HepG2 (cell line): ENCODE data around the gene TMEM219. TPM values are rescaled to one million over a fixed set of nuclear protein-coding genes. Genes with fewer than 3 reads are reported as not detected.

Experiments used
- ATAC-seq: fragments of 200-7000 bp; cut with Tn5 transposase; 3 replicates; pipeline ENCODE4 v1.9.1; 2020; ENCODE audit warnings: mild to moderate bottlenecking, moderate library complexity
- BruUV-seq: library from RNA; stranded (reverse); fragments of 400-500 nt; replicated peaks from 2 replicates; lab custom pipeline; 2021; lab: Mats Ljungman, UMichigan
- CTCF ChIA-PET: fragments of 300-600 bp; formaldehyde crosslinking; extraction: SDS; loops from one replicate; lab custom pipeline; 2021; ENCODE audit warnings: low total read pairs, inconsistent platforms, low intra/inter-chr PET ratio; lab: Yijun Ruan, JAX
- POLR2A ChIA-PET: fragments of 350-600 bp; sonication (Branson Sonifier 250); formaldehyde crosslinking; loops from one replicate; lab custom pipeline; 2020; ENCODE audit warnings: antibody characterized with exemption, inconsistent platforms; lab: Yijun Ruan, JAX
- DNase-seq: peaks from one replicate; pipeline ENCODE4 v3.0.0-alpha.2; 2015; ENCODE audit warnings: low spot score
- FAIRE-seq: peaks from 3 replicates; lab custom pipeline; 2011; peaks lifted over from hg19 to GRCh38; lab: Jason Lieb, UNC
- H2AFZ ChIP-seq: one replicate; pipeline ENCODE4 v1.6.1; 2011; ENCODE audit warnings: low read length, inconsistent platforms
- H3K27ac ChIP-seq: fragments of 300-600 bp; 3 replicates; pipeline ENCODE4 v1.8.0; 2011; ENCODE audit warnings: mixed run types, mild to moderate bottlenecking, mixed read lengths, low read length, inconsistent platforms; ENCODE audit not compliant: insufficient read depth; ENCODE audit errors: extremely low read length
- H3K27me3 ChIP-seq, 2 experiments: fragments of 200-600 bp in 1 of 2; 2 replicates in 1 of 2; 3 replicates in 1 of 2; pipeline versions ENCODE4 v1.6.0 to v1.8.0; 2011; ENCODE audit warnings: low read length in 2 of 2, mild to moderate bottlenecking in 2 of 2, moderate library complexity in 2 of 2, inconsistent platforms in 1 of 2; ENCODE audit not compliant: insufficient read depth in 2 of 2, control insufficient read depth in 1 of 2
- H3K36me3 ChIP-seq, 2 experiments: fragments of 200-600 bp in 1 of 2; replicated peaks in 1 of 2; 2 replicates in 1 of 2; 3 replicates in 1 of 2; pipeline versions ENCODE4 v1.5.1 to v1.8.0; 2011; ENCODE audit warnings: low read length in 2 of 2, inconsistent platforms in 1 of 2; ENCODE audit not compliant: insufficient read depth in 2 of 2, control insufficient read depth in 1 of 2
- H3K4me1 ChIP-seq: 2 replicates; pipeline ENCODE4 v1.5.1; 2012; ENCODE audit warnings: low read length, inconsistent platforms; ENCODE audit not compliant: insufficient read depth
- H3K4me2 ChIP-seq: 2 replicates; pipeline ENCODE4 v1.6.0; 2011; ENCODE audit warnings: low read depth, low read length, inconsistent platforms
- H3K4me3 ChIP-seq, 3 experiments: fragments of 200-600 bp in 1 of 3; sonication (generic), shearing (Covaris generic) in 1 of 3; replicated peaks in 1 of 3; 2 replicates each; pipeline ENCODE4 v1.5.1; 2011 to 2016; ENCODE audit warnings: low read length in 3 of 3, inconsistent platforms in 2 of 3, low read depth in 2 of 3, mild to moderate bottlenecking in 2 of 3, control low read depth in 1 of 3, mixed read lengths in 1 of 3; ENCODE audit not compliant: insufficient read depth in 1 of 3
- H3K79me2 ChIP-seq: one replicate; pipeline ENCODE4 v1.6.1; 2011; ENCODE audit warnings: low read length, inconsistent platforms; ENCODE audit not compliant: insufficient read depth
- H3K9ac ChIP-seq: 2 replicates; pipeline ENCODE4 v1.6.0; 2011; ENCODE audit warnings: mild to moderate bottlenecking, low read depth, low read length, inconsistent platforms; ENCODE audit not compliant: insufficient read depth
- H3K9me3 ChIP-seq: 2 replicates; pipeline ENCODE4 v1.5.1; 2012; ENCODE audit warnings: mild to moderate bottlenecking, low read length
- H4K20me1 ChIP-seq: 2 replicates; pipeline ENCODE4 v1.6.0; 2011; ENCODE audit warnings: inconsistent platforms, mild to moderate bottlenecking, low read length, moderate library complexity; ENCODE audit not compliant: insufficient read depth
- CC2D1A ChIP-seq: sonication (generic); formaldehyde crosslinking; IDR thresholded peaks from 2 replicates; pipeline ENCODE4 v1.8.1; 2023; ENCODE audit warnings: mild to moderate bottlenecking, missing genetic modification reagents
- CHD2 ChIP-seq: IDR thresholded peaks from 2 replicates; pipeline ENCODE4 v1.6.1; 2011; ENCODE audit warnings: low read depth, low read length, improper control_type of control experiment
- PHF20 ChIP-seq: sonication (generic); formaldehyde crosslinking; IDR thresholded peaks from 2 replicates; pipeline ENCODE4 v1.5.0; 2020; ENCODE audit warnings: mild to moderate bottlenecking, missing genetic modification reagents
- SCMH1 ChIP-seq: sonication (generic); formaldehyde crosslinking; IDR thresholded peaks from 2 replicates; pipeline ENCODE4 v1.9.0; 2021; ENCODE audit warnings: missing genetic modification reagents, mild to moderate bottlenecking, borderline replicate concordance
- SRY ChIP-seq: sonication (generic); formaldehyde crosslinking; IDR thresholded peaks from 2 replicates; pipeline ENCODE4 v1.8.0; 2022; ENCODE audit warnings: mild to moderate bottlenecking, missing genetic modification reagents
- THAP11 ChIP-seq: IDR thresholded peaks from 2 replicates; pipeline ENCODE4 v1.6.1; 2016; ENCODE audit warnings: missing biosample characterization, missing genetic modification reagents
- TRIM24 ChIP-seq: sonication (generic); formaldehyde crosslinking; IDR thresholded peaks from 2 replicates; pipeline ENCODE4 v1.8.0; 2022; ENCODE audit warnings: mild to moderate bottlenecking, missing genetic modification reagents
- ZMYM4 ChIP-seq: sonication (generic); formaldehyde crosslinking; IDR thresholded peaks from 2 replicates; pipeline ENCODE4 v1.8.1; 2023; ENCODE audit warnings: mild to moderate bottlenecking, missing genetic modification reagents
- ZNF234 ChIP-seq: sonication (generic); formaldehyde crosslinking; conservative IDR thresholded peaks from 2 replicates; pipeline ENCODE4 v1.5.1; 2020; ENCODE audit warnings: mild to moderate bottlenecking, missing genetic modification reagents
- ZNF350 ChIP-seq: sonication (generic); formaldehyde crosslinking; IDR thresholded peaks from 2 replicates; pipeline ENCODE4 v1.4.0; 2020; ENCODE audit warnings: mild to moderate bottlenecking, low read depth, missing genetic modification reagents, borderline replicate concordance
- ZNF557 ChIP-seq: sonication (generic); formaldehyde crosslinking; IDR thresholded peaks from 2 replicates; pipeline ENCODE4 v1.4.0; 2020; ENCODE audit warnings: missing genetic modification reagents
- ZNF672 ChIP-seq: sonication (generic); formaldehyde crosslinking; IDR thresholded peaks from 2 replicates; pipeline ENCODE4 v1.8.1; 2022; ENCODE audit warnings: missing genetic modification reagents
- ZNF782 ChIP-seq: sonication (generic); formaldehyde crosslinking; IDR thresholded peaks from 2 replicates; pipeline ENCODE4 v1.4.0; 2020; ENCODE audit warnings: missing genetic modification reagents, mild to moderate bottlenecking, borderline replicate concordance
- WGBS: methylation state at CpG from one replicate; pipeline ENCODE4 v1.1.6; 2017; ENCODE audit warnings: low lambda C conversion rate; 5-methylcytosine and 5-hydroxymethylcytosine counted together
- in situ Hi-C: cut with HindIII; loops from 2 replicates; pipeline ENCODE4 v1.10.0; 2017; ENCODE audit warnings: low pct_unique_long_range_greater_than_20kb; ENCODE audit not compliant: extremely low pct_ligation_motif_present
- intact Hi-C: fragments of 100-400 bp; cut with micrococcal nuclease; formaldehyde crosslinking; loops from one replicate; pipeline ENCODE4 v1.10.0; 2022; ENCODE audit not compliant: unreplicated experiment
- polyA plus RNA-seq, 8 experiments: library from polyadenylated mRNA; depleted of rRNA in 3 of 8; stranded (reverse) in 7 of 8; unstranded in 1 of 8; fragments of >200 nt; fragmentation: Illumina TruSeq in 4 of 8; extraction: Trizol in 4 of 8; gene quantifications; 2 replicates each; pipeline versions ENCODE4 v1.2.1 to v1.2.3, GENCODE V29; 2011 to 2016; ENCODE audit warnings: low read depth in 4 of 8, missing spikeins in 1 of 8, mixed read lengths in 1 of 8; ENCODE audit not compliant: insufficient read depth in 1 of 8
- total RNA-seq, 5 experiments: library from RNA; depleted of rRNA; stranded (reverse); fragments of >200 nt; fragmentation: Illumina TruSeq; extraction: Trizol; gene quantifications; 2 replicates each; pipeline ENCODE4 v1.2.3, GENCODE V29; 2016; ENCODE audit warnings: low read depth in 1 of 5
- TF ChIP-seq, protein P1 (sequence below): sonication (generic); formaldehyde crosslinking; IDR thresholded peaks from 2 replicates; pipeline ENCODE4 v1.4.0; 2020; ENCODE audit warnings: missing genetic modification reagents
- TF ChIP-seq, protein P2 (sequence below): sonication (generic); formaldehyde crosslinking; IDR thresholded peaks from 2 replicates; pipeline ENCODE4 v1.4.0; 2020; ENCODE audit warnings: missing genetic modification reagents
- TF ChIP-seq, protein P3 (sequence below): sonication (generic); formaldehyde crosslinking; IDR thresholded peaks from 2 replicates; pipeline ENCODE4 v1.4.0; 2020; ENCODE audit warnings: mild to moderate bottlenecking, missing genetic modification reagents

The TMEM219 gene
- total and polyA plus RNA-seq, 2 of the 13 experiments (the other 11 are each of a cell fraction or from before 2014, with no cell fraction given): 105 to 115 TPM

DNA sequence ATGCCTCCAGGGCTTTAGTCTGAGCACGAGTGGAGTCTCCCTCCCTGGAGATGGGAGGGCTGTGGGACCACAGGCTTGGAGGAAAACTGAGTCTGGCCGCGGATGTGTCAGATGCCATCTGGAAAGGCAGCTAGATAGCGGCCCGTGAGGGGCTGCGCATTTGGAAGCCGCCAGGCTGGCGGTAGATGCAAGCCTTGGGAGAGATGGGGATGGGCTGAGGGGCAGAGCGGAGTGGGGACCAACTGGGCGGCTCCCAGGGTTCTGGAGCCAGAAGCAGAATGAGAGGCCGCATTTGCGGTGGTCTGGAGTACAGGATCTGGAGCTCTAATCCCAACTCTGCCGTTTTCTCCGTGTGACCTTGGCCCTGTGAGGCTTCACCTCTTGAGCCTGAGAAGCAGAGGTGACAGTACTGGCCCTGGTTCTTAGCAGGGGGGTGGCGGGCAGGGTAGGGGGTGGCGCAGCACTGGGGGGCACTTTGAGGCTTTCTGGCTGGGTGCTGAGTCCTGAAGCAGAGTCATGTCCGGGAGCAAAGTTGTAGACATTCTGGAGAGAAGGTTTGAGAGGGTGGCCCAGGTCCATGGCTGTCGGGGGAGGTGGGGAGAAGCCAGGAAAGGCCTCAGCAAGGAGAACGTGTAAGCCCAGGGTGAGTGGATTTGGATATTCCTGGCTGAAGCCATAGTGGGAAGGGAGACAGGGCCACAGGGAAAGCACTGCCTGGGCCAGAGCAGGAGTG, 40.9 kb downstream of the TMEM219 start:
- DNase-seq (no peak), FAIRE-seq (no peak), ATAC-seq (no peak)
- intact Hi-C loops: no loop called here
- Histone ChIP-seq H3K9me3 (no peaks in the 10 kb centered on the region), H3K79me2 (no peaks in the 10 kb centered on the region), H3K4me1 (no peaks in the 10 kb centered on the region), H4K20me1 (no peaks in the 10 kb centered on the region), H3K27me3 (no peaks in the 10 kb centered on the region), H3K4me2 (no peak overlapping the region), H3K36me3 (peaks cover 0 to 3% of the 10 kb centered on the region in 2 experiments; a peak in 1 of 5 replicates), H3K9ac (no peak overlapping the region), H3K27ac (no peak overlapping the region), H3K4me3 (no peak overlapping the region), H2AFZ (no peak overlapping the region)
- WGBS: 94% methylated on average over 19 of the region's 19 CpGs
- POLR2A ChIA-PET: interaction anchor here (0.5 to 0.6 kb wide), 2 partner anchors 30 to 692 kb away, joined by 3 read pairs; no protein-coding TSS in a partner anchor
- CTCF ChIA-PET: no interaction called here
- no TSS peak for BruUV-seq
- in situ Hi-C loops: loop anchor here (10.0 kb wide), 1 partner anchor 138 kb away; the partner anchor contains the start of gene CDIPT
- TF ChIP-seq ZNF672 (no peak), TRIM24 (no peak), ZNF557 (CRISPR knock-in tag) (no peak), ZNF782 (CRISPR knock-in tag) (no peak), CHD2 (no peak), ZNF234 (no peak), PHF20 (CRISPR knock-in tag) (no peak), CC2D1A (CRISPR knock-in tag) (no peak), ZMYM4 (no peak), SCMH1 (CRISPR knock-in tag) (no peak), SRY (CRISPR knock-in tag) (no peak), THAP11 (no peak), ZNF350 (CRISPR knock-in tag) (no peak)
- TF ChIP-seq, protein P1, sequence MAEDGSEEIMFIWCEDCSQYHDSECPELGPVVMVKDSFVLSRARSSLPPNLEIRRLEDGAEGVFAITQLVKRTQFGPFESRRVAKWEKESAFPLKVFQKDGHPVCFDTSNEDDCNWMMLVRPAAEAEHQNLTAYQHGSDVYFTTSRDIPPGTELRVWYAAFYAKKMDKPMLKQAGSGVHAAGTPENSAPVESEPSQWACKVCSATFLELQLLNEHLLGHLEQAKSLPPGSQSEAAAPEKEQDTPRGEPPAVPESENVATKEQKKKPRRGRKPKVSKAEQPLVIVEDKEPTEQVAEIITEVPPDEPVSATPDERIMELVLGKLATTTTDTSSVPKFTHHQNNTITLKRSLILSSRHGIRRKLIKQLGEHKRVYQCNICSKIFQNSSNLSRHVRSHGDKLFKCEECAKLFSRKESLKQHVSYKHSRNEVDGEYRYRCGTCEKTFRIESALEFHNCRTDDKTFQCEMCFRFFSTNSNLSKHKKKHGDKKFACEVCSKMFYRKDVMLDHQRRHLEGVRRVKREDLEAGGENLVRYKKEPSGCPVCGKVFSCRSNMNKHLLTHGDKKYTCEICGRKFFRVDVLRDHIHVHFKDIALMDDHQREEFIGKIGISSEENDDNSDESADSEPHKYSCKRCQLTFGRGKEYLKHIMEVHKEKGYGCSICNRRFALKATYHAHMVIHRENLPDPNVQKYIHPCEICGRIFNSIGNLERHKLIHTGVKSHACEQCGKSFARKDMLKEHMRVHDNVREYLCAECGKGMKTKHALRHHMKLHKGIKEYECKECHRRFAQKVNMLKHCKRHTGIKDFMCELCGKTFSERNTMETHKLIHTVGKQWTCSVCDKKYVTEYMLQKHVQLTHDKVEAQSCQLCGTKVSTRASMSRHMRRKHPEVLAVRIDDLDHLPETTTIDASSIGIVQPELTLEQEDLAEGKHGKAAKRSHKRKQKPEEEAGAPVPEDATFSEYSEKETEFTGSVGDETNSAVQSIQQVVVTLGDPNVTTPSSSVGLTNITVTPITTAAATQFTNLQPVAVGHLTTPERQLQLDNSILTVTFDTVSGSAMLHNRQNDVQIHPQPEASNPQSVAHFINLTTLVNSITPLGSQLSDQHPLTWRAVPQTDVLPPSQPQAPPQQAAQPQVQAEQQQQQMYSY (CRISPR knock-in tag): no peak
- TF ChIP-seq, protein P2, sequence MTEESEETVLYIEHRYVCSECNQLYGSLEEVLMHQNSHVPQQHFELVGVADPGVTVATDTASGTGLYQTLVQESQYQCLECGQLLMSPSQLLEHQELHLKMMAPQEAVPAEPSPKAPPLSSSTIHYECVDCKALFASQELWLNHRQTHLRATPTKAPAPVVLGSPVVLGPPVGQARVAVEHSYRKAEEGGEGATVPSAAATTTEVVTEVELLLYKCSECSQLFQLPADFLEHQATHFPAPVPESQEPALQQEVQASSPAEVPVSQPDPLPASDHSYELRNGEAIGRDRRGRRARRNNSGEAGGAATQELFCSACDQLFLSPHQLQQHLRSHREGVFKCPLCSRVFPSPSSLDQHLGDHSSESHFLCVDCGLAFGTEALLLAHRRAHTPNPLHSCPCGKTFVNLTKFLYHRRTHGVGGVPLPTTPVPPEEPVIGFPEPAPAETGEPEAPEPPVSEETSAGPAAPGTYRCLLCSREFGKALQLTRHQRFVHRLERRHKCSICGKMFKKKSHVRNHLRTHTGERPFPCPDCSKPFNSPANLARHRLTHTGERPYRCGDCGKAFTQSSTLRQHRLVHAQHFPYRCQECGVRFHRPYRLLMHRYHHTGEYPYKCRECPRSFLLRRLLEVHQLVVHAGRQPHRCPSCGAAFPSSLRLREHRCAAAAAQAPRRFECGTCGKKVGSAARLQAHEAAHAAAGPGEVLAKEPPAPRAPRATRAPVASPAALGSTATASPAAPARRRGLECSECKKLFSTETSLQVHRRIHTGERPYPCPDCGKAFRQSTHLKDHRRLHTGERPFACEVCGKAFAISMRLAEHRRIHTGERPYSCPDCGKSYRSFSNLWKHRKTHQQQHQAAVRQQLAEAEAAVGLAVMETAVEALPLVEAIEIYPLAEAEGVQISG: no peak
- TF ChIP-seq, protein P3, sequence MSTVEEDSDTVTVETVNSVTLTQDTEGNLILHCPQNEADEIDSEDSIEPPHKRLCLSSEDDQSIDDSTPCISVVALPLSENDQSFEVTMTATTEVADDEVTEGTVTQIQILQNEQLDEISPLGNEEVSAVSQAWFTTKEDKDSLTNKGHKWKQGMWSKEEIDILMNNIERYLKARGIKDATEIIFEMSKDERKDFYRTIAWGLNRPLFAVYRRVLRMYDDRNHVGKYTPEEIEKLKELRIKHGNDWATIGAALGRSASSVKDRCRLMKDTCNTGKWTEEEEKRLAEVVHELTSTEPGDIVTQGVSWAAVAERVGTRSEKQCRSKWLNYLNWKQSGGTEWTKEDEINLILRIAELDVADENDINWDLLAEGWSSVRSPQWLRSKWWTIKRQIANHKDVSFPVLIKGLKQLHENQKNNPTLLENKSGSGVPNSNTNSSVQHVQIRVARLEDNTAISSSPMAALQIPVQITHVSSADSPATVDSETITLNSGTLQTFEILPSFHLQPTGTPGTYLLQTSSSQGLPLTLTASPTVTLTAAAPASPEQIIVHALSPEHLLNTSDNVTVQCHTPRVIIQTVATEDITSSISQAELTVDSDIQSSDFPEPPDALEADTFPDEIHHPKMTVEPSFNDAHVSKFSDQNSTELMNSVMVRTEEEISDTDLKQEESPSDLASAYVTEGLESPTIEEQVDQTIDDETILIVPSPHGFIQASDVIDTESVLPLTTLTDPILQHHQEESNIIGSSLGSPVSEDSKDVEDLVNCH (CRISPR knock-in tag): no peak
